Activated B cell treated with CpG ODN at 0.5 μM for 24 hours (primary cell): ENCODE data around the gene GLMP. TPM values are rescaled to one million over a fixed set of nuclear protein-coding genes. Genes with fewer than 3 reads are reported as not detected.

ENCODE experiments used
- ATAC-seq: fragments of 200-7000 bp; cut with Tn5 transposase; one replicate; pipeline ENCODE4 v1.10.0; 2021; ENCODE audit warnings: low read depth, mild to moderate bottlenecking, moderate library complexity
- CTCF ChIA-PET: fragments of 350-600 bp; sonication (Branson Sonifier 250); formaldehyde crosslinking; loops from one replicate; lab custom pipeline; 2021; ENCODE audit warnings: antibody characterized with exemption; lab: Charles Lee
- POLR2A ChIA-PET: fragments of 350-600 bp; sonication (Branson Sonifier 250); formaldehyde crosslinking; loops from one replicate; lab custom pipeline; 2021; ENCODE audit warnings: antibody characterized with exemption; lab: Charles Lee
- DNase-seq: peaks from one replicate; pipeline ENCODE4 v3.0.0; 2022
- H3K27ac Mint-ChIP-seq: one replicate; pipeline ENCODE4 v1.8.0; 2020; ENCODE audit warnings: mixed read lengths
- H3K27me3 Mint-ChIP-seq: one replicate; pipeline ENCODE4 v1.8.0; 2021; ENCODE audit warnings: mixed read lengths
- H3K36me3 Mint-ChIP-seq: one replicate; pipeline ENCODE4 v1.8.0; 2021; ENCODE audit warnings: low read depth, mixed read lengths
- H3K4me1 Mint-ChIP-seq: one replicate; pipeline ENCODE4 v1.8.0; 2021; ENCODE audit warnings: mixed read lengths
- H3K4me3 Mint-ChIP-seq: one replicate; pipeline ENCODE4 v1.8.0; 2020; ENCODE audit warnings: mild to moderate bottlenecking, mixed read lengths
- H3K9me3 Mint-ChIP-seq: one replicate; pipeline ENCODE4 v1.8.0; 2020; ENCODE audit warnings: mixed read lengths
- intact Hi-C: fragments of 100-400 bp; cut with micrococcal nuclease; formaldehyde crosslinking; loops from one replicate; pipeline ENCODE4 v1.15.1; 2024
- total RNA-seq: library from RNA; stranded (reverse); gene quantifications from 2 replicates; pipeline ENCODE4 v1.2.3, GENCODE V29; 2022
- TF ChIP-seq, protein P1 (sequence below): fragments of 200-600 bp; IDR thresholded peaks from one replicate; pipeline ENCODE4 v1.8.0; 2022; ENCODE audit warnings: antibody characterized with exemption, mild to moderate bottlenecking

The GLMP gene, protein sequence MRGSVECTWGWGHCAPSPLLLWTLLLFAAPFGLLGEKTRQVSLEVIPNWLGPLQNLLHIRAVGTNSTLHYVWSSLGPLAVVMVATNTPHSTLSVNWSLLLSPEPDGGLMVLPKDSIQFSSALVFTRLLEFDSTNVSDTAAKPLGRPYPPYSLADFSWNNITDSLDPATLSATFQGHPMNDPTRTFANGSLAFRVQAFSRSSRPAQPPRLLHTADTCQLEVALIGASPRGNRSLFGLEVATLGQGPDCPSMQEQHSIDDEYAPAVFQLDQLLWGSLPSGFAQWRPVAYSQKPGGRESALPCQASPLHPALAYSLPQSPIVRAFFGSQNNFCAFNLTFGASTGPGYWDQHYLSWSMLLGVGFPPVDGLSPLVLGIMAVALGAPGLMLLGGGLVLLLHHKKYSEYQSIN
- 15.9 and 16.8 TPM in 2 replicates for total RNA-seq

DNA sequence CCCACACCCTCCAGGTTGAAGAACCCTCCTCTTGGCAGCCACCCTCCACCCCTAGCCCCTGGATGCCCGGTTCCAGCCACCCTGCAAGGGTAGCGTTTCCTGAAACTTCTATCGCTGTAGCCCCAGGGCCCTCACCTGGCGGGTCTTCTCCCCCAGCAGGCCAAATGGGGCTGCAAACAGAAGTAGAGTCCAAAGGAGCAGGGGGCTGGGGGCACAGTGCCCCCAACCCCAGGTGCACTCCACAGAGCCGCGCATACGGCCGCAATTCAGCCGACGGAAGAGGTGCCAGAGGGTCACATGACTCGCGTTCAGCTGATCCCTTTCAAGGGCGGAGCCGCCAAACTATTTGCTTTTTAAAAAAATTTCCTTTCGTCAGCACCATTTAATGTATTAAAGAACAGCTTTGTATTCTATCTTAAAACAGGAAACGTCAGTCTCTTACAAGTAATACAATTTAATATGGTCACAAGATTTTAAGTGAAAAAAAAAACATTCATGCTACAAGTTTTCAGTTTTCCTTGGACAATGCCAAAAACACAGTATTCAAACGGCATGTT lies at the start of gene GLMP:
Gene GLMP, minus strand, starts transcription at position 289 of the 557 bp plus-strand sequence. Its CDS starts 34 bp downstream, at position 255.
- ChIA-PET POLR2A (interaction anchor here (0.7 to 0.9 kb wide), 2 partner anchors 13 to 24 kb away, joined by 3 to 8 read pairs; partner anchors contain the start of gene SMG5), CTCF (interaction anchor here (1.0 kb wide), 1 partner anchor 24 kb away, joined by 5 read pairs; no protein-coding TSS in a partner anchor)
- intact Hi-C loops, result loop anchor here (1.0 to 5.0 kb wide), 2 partner anchors 13 to 42 kb away; partner anchors contain the start of genes CCT3, SMG5 and TSACC
- H3K4me3 Mint-ChIP-seq, result peak within 1 kb of the TSS; percentile 87
- peak; percentile 28 for DNase-seq
- peak within 1 kb of the TSS; percentile 46 for H3K27ac Mint-ChIP-seq
- TF ChIP-seq, protein P1, sequence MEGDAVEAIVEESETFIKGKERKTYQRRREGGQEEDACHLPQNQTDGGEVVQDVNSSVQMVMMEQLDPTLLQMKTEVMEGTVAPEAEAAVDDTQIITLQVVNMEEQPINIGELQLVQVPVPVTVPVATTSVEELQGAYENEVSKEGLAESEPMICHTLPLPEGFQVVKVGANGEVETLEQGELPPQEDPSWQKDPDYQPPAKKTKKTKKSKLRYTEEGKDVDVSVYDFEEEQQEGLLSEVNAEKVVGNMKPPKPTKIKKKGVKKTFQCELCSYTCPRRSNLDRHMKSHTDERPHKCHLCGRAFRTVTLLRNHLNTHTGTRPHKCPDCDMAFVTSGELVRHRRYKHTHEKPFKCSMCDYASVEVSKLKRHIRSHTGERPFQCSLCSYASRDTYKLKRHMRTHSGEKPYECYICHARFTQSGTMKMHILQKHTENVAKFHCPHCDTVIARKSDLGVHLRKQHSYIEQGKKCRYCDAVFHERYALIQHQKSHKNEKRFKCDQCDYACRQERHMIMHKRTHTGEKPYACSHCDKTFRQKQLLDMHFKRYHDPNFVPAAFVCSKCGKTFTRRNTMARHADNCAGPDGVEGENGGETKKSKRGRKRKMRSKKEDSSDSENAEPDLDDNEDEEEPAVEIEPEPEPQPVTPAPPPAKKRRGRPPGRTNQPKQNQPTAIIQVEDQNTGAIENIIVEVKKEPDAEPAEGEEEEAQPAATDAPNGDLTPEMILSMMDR, result no peak
- peaks cover 2% of the 10 kb centered on the region for H3K36me3 Mint-ChIP-seq
- no peaks in the 10 kb centered on the region for H3K27me3 Mint-ChIP-seq
- no peaks in the 10 kb centered on the region for H3K9me3 Mint-ChIP-seq
- peak; percentile 56 for ATAC-seq
- H3K4me1 Mint-ChIP-seq, result peaks cover 21% of the 10 kb centered on the region

DNA sequence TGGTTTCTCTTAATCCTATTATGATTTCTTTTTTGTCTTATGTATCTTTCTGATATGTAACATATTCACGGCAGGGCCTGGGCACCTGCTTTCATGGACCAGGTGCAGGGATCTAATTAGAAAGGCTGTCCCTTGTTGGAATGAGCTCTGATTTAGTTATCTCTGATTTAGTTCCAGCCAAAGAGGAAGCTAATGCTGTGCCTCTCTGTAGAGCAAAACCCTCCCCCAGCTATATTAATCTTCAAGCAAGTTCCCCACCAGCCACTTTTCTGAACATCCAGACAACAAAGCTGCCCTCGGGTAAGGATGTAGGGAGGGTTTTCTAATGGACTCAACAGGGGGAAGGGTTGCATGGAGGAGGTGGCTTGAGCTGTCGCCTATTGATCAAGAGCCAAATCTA lies 48.9 kb upstream of the GLMP start:
- intact Hi-C loops, result no loop called here
- H3K4me3 Mint-ChIP-seq, result no peak overlapping the region
- CTCF ChIA-PET, result interaction anchor here (1.5 kb wide), 1 partner anchor 14 kb away, joined by 6 read pairs; no protein-coding TSS in a partner anchor
- H3K36me3 Mint-ChIP-seq, result no peaks in the 10 kb centered on the region
- H3K27me3 Mint-ChIP-seq, result peaks cover 16% of the 10 kb centered on the region
- no peak for ATAC-seq
- peaks cover under 1% of the 10 kb centered on the region for H3K4me1 Mint-ChIP-seq
- H3K27ac Mint-ChIP-seq, result no peak overlapping the region
- POLR2A ChIA-PET, result no interaction called here
- no peak for DNase-seq
- H3K9me3 Mint-ChIP-seq, result no peaks in the 10 kb centered on the region
- TF ChIP-seq, protein P1, result no peak

DNA sequence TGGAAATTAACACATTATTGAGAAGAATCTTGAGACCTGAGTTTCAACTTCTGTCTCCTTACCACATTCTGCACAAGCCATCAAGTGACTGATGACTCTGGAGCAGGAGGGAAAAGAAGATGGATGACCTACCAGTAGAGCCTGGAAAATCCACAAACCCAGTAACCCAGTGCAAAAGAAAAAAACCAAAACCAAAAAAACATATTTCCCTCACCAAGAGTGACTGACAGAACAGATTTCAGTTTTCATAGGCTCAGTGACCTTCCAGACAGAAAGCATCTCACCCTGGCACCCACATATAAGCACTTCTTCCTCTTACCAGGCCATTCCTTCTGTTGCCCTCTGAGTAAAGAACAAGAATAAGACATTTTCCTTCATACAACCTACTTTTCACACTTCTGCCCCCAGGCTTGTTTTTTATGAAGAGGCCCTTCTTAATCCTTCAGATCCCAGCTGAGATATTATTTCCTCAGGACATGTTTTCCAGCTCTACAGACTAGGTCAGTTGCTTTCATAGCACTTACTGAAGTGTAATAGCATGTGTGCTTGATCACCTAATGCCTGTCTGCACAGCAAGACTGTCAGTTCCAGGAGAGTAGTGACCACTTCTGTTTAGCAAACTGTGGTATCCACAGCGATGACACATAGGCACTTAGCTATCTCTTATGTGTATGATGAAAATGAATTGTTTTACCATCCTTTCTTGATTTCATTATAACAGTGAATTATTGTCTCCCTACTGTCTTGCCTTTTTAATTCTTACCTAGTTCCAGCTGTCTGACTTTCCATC lies 46.9 kb upstream of the GLMP start:
- Mint-ChIP-seq H3K27me3 (peaks cover 11% of the 10 kb centered on the region), H3K36me3 (peaks cover 12% of the 10 kb centered on the region), H3K4me1 (peaks cover 14% of the 10 kb centered on the region), H3K4me3 (no peak overlapping the region), H3K27ac (no peak overlapping the region), H3K9me3 (no peaks in the 10 kb centered on the region)
- ChIA-PET CTCF (interaction anchor here (0.9 to 1.9 kb wide), 2 partner anchors 43 to 429 kb away, joined by 3 to 8 read pairs; no protein-coding TSS in a partner anchor), POLR2A (no interaction called here)
- intact Hi-C loops, result no loop called here
- DNase-seq (no peak), ATAC-seq (no peak)
- TF ChIP-seq, protein P1, result no peak

DNA sequence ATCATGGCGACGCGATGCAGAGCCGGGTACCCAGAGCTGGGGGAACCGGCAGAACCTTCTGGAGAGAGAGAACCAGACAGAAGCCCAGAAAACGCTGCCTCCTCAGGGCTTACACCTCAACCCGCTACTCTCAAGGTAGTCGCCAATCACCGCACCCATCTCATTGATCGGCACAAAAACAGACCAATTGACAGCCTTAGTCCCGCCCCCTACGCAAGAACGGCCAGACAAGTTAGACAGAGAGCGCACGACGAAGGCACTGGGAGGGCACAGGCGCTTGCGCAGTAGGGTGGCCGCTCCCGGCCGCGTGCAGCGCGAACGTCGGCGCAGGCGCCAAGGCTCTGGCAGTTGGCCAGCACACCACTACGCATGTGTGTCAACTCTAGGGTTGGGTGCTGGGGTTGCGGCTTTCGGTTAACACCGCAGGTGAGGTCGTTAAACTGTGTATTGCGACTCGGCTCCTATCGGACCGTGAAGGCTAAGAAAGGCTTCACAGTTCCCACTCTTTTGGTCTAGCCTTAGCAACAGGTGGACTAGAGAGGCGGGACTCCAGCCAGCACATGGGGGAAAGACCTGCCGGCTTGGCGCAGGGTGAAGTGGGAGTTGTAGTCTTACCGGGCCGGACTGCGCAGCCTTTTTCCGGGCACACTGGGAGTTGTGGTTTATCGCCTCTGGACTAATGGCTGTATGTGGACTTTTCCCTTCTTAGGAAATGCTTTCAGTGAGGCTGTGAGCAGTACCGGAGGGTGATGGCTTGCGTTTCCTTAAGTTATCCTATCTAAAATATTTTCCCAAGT lies 42.9 kb upstream of the GLMP start, which contains the start of the genes CCT3 and TSACC:
Gene CCT3, minus strand, starts transcription at position 113 of the 797 bp plus-strand sequence. Its CDS starts 108 bp downstream, at position 5.
Gene TSACC, plus strand, starts transcription at position 347 of the 797 bp plus-strand sequence. CDS start 1,232 bp downstream, outside the sequence.
- intact Hi-C loops, result loop anchor here (1.0 to 5.0 kb wide), 6 partner anchors 41 to 404 kb away; partner anchors contain the start of genes GLMP, KHDC4, LAMTOR2 and MEX3A
- CTCF ChIA-PET, result interaction anchor here (1.6 kb wide), 1 partner anchor 19 kb away, joined by 4 read pairs; no protein-coding TSS in a partner anchor
- ATAC-seq (peak; percentile 95), DNase-seq (peak; percentile 99)
- Mint-ChIP-seq H3K4me3 (peak within 1 kb of the TSS; percentile 97), H3K36me3 (peaks cover 46% of the 10 kb centered on the region), H3K27ac (peak within 1 kb of the TSS; percentile 97), H3K27me3 (no peaks in the 10 kb centered on the region), H3K4me1 (peaks cover 40% of the 10 kb centered on the region), H3K9me3 (no peaks in the 10 kb centered on the region)
- POLR2A ChIA-PET, result interaction anchor here (0.5 to 1.2 kb wide), 5 partner anchors 56 to 429 kb away, joined by 3 to 5 read pairs (median 3); partner anchors contain the start of genes PRCC and SMG5
- TF ChIP-seq, protein P1, result no peak
